GM12874 (cell line): ENCODE measurements around the gene TSPAN5.

Experiments used
- CTCF ChIP-seq: IDR thresholded peaks from 2 replicates; pipeline ENCODE4 v1.5.1; 2011; ENCODE audit warnings: low read depth, mild to moderate bottlenecking, control low read depth, low read length, moderate library complexity; ENCODE audit not compliant: insufficient read depth

Gene TSPAN5

DNA sequence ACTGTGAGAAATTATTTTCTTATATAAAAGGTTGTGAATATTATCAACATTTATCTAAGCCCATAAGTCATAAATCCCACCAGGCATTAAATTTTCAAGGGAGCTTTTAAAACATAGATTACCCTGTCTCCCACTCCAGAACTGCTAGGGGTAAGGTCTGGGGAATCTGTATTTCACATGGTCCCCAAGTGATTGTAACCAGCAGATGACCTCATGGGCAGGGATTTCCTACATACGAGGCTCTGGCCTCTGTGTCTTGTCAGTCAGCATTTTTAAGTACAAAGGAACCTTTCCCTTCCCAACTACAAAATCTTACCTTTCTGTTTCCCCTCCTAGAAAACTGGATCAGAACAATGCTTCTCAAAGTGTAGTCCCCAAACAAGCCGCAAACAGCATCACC lies 188.6 kb downstream of the TSPAN5 start:
- TF ChIP-seq CTCF: no peak

DNA sequence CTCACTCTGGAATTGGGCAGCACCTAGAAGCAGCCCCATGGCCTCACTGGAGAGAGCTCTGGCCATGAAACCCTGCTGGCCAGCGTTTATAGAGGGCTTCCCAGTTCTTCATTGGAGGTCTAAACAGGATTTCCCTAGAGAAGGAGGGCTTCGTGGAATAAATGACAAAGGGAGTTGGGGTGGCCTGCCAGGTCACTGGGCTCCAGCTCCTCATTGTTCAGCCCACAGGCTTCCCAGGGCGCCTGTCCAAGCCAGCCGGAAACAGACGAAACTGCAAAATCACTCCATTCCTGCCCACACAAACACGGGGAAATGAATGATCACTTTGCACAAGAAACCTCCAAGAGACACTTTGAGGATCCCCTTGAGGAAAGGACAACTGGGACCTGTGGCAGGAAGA lies 189.7 kb downstream of the TSPAN5 start:
- TF ChIP-seq CTCF: no peak

DNA sequence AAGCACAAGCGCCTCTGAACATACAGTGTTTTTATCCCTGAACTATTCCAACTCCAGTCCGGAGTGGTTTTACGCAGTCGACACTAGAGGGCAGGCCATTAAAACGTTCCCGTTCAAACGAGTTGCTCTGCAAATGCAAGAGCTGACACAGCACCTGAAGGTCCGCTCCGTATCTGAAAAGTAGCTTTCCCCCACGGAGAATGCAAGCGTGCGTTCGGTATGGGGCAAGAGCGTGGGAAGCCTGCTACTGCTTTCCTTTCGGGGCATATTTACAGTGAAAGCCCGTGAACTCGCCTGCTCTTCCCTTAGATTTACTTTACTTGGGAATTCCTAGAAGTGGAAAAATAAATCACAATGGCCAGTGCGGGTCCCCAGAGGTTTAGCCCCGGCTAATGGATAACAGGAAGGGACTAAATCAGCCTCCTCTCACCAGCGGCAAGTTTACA lies 190.8 kb downstream of the TSPAN5 start:
- peak; percentile 75 for TF ChIP-seq CTCF

- no peak for TF ChIP-seq CTCF
Measured at GRCh38 chr4:98466868-98467599, 191.4 kb downstream of the TSPAN5 start.

DNA sequence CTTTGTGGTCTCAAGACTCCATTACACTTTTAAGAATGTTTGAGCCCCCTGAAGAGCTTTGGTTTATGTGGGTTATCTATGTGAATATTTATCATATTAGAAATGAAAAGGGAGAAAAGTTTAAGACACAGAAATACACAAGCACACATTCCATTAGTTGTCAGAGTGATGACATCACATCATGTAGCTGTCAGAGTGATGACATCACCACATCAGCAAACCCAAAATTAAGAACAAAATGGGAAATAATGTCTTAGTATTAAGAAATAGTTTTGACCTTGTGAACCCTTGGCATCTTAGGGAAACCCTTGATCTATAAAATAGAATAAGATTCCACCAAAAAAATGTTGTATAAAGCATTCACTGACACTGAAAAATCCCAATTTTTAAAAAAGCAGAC lies 195.9 kb downstream of the TSPAN5 start:
- no peak for TF ChIP-seq CTCF

GRCh38 chr4:98452091-98452490 lies 206.3 kb downstream of the TSPAN5 start:
- no peak for TF ChIP-seq CTCF

DNA sequence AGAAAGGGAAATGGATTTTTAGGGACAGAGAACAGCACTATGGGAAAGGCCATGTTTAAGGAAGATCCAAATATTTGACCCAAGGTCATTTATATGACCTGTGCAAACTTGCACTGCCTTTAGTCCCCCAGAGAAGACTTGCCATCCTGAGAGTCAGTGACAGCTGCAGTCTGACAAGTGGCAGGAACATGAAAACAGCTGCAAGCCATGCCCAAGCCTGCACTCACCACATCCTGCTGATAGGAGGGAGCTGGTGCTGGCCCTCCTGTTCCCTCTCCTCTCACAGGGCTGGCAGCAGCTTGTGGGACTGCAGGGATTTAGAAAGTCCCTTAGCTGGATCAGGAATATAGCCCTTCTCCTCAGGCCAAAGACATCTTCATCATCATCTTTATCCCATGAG lies 209.5 kb downstream of the TSPAN5 start:
- no peak for TF ChIP-seq CTCF
